HL-60 (cell line): ENCODE data around the gene ASB16.

Experiments
- CTCF ChIP-seq: IDR thresholded peaks from one replicate; pipeline ENCODE4 v1.5.1; 2011; ENCODE audit warnings: low read length, control low read depth, inconsistent platforms; ENCODE audit not compliant: insufficient read depth
- GABPA ChIP-seq: IDR thresholded peaks from 2 replicates; pipeline ENCODE4 v1.6.1; 2012; ENCODE audit warnings: low read depth
- POLR2AphosphoS5 ChIP-seq: IDR thresholded peaks from 2 replicates; pipeline ENCODE4 v1.6.1; 2012; ENCODE audit warnings: low read depth
- REST ChIP-seq: IDR thresholded peaks from 2 replicates; pipeline ENCODE4 v1.6.1; 2012; ENCODE audit warnings: low read depth; ENCODE audit not compliant: insufficient replicate concordance
- SPI1 ChIP-seq: IDR thresholded peaks from 2 replicates; pipeline ENCODE4 v1.6.1; 2012; ENCODE audit warnings: low read depth, mild to moderate bottlenecking, borderline replicate concordance

GRCh38 chr17:44212507-44213402 is 42.3 kb downstream of the ASB16 start:
- TF ChIP-seq CTCF (no peak), SPI1 (no peak), REST (no peak), GABPA (no peak), POLR2AphosphoS5 (0 out of 2 replicates have a peak, but pooled peaks have one; percentile 31)
